ENCODE measurements around the gene ARID3C.

GRCh38 chr9:34582787-34583186, 46.1 kb downstream of the ARID3C start:
- TF ChIP-seq POLR2AphosphoS5 (IDR thresholded peaks at IDR 0.05): no peak
- no peak for TF ChIP-seq CTCF (IDR thresholded peaks at IDR 0.05)
